GM18526 (cell line): Measurements from ENCODE around the gene ISM1.

Experiments used
- POLR2A ChIP-seq: IDR thresholded peaks from 3 replicates; pipeline ENCODE4 v1.6.1; 2011; ENCODE audit not compliant: insufficient read length; ENCODE audit errors: extremely low read depth

ISM1 gene

DNA sequence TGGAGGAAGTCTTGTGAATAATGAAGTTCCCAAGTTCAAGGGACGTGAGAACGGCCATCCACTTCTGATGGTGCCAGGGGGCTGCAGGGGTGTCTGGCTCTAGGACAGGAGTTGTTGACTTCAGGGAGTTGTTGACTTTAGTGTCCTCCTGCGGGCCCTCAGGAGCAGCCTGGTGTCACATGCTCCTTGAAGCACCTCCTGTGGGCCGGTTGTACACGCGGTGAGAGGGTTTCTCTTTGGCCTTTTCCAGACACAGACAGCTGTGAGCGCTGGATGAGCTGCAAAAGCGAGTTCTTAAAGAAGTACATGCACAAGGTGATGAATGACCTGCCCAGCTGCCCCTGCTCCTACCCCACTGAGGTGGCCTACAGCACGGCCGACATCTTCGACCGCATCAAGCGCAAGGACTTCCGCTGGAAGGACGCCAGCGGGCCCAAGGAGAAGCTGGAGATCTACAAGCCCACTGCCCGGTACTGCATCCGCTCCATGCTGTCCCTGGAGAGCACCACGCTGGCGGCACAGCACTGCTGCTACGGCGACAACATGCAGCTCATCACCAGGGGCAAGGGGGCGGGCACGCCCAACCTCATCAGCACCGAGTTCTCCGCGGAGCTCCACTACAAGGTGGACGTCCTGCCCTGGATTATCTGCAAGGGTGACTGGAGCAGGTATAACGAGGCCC is 77.8 kb downstream of the ISM1 start:
- TF ChIP-seq POLR2A: no peak

DNA sequence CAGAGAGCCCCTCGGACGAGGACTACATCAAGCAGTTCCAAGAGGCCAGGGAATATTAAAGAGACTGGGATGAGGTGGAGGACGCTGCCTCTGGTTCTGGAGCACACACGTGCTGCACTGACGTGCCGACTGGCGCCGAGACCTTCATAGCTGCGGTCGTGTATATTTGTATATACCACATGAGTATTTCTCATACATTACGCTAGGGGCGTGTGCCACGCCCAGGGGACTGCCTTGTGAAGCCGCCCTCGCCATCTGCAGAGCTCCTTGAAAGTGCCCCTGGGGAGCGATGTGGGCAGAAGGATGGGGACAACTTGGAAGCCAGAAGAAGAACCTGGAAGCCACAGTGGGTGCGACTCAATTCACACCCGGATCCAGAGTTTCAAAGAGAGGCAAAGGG is 78.3 kb downstream of the ISM1 start:
- TF ChIP-seq POLR2A: no peak

DNA sequence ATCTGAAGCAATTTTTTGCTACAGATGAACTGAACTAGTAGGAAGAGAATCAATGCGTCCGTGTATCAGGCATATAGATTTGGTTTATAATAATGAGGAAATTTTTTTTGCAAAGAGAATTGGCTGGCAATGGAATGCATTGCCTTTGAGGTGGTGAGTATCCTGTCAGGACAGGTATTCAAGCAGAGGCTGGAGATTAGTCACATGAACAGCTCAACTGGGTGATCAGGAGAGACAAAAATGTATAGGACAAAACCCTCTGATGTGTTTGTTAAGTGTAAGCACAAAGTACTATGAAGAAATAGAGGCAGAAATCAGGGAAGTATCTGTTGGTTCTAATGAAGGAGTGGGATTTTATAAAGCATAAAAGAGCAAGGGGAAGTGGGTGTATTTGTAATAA is 80.5 kb downstream of the ISM1 start:
- no peak for TF ChIP-seq POLR2A

DNA sequence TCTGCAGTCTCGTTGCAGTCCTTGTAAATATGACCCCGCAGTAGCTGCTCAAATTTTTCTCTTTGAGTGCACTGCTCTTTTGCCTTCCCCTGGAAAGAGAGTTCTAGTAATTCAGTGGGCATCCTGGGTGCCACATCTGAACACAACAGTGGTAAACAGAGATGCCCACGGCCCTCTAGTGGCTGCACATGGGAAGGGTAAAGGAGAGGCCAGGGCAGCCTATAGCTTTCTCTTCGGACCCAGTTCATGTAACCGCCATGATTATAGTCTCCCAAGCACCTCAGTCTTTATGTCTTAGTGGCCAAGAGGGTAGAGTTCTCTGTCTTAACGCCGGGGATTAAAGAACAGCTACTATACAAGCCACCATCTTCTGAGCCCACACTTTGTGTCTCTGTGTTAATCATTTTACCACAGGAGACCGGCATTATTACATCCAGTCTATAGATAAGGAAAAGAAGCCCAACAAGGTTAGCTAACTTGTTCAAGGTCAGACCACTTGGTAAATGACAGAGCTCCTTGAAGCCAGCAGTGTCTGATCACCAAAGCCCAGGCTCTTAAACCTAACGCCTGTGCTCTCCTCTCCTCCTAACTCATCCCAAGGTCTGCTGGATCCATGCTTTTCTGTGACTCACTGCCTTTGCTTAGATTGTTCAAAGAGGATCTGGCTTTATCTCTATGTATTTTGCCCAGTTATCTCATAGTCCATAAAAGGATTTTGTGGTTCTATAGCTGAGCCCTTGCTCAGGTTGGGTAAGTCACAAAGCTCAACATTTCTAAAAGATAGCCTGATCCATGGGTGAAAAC is 81.8 kb downstream of the ISM1 start:
- TF ChIP-seq POLR2A: no peak

DNA sequence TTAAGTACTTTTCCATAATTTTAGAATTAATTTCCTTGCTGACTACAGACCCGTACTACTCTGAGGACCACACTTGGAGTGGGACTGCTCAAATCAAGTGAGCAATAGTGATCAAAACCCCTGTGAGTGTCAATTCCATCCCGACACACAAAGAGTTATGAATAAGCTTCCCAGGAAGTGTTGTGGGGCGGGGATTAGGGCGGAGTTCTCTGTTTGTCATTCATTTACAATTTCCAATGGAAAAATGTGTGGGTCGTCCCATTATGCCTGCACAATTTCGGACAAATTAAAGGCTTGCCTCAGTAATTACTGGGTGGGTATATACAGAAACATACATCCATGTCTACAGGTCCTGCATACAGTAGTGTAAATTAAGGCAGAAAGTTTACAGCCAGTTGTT is 84.2 kb downstream of the ISM1 start:
- TF ChIP-seq POLR2A: no peak

DNA sequence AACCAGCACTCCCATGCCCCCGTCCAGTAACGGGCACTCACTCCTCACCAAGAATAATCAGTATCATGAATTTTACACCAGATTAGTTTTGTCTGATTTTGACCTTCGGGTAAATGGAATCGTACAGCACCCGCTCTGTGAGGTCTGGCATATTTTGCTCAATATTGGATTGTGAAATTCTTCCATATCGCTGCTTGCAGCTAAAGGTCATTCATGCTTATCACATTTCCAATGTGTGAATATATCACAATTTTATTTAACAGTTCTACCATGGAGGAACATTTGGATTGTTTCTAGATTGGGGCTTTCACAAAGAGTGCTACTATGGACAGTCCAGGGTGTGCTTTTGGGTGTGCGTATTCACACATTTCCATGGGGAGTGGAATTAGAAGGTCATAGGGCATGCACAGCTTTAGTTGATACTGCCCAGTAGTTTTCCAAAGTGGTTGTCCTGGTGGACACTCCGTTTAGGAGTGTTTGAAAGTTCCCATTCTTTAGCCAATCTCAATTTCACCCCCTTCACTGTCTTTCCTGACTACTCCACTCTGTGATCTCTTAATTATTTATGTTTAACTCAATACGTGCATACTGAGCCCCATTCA is 86.6 kb downstream of the ISM1 start:
- no peak for TF ChIP-seq POLR2A

DNA sequence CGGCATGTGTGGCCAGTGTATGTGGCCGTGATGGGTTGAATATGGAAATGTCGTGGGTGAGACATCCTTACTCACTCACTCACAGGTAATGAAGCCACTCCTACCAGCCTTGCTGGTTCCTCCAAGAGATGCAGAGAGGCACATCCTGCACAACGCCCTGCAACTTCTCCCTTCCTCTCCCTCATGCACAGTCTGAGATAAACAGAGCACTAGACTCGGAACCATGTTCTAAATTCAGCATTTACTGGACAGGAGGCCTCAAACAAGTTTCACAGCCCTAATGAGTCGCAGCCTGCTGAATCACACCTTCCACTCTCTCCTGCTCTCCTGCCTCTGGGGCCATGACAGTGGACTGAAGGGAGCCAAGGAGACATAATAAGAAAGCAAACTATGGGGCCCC is 91.2 kb downstream of the ISM1 start:
- TF ChIP-seq POLR2A: no peak

DNA sequence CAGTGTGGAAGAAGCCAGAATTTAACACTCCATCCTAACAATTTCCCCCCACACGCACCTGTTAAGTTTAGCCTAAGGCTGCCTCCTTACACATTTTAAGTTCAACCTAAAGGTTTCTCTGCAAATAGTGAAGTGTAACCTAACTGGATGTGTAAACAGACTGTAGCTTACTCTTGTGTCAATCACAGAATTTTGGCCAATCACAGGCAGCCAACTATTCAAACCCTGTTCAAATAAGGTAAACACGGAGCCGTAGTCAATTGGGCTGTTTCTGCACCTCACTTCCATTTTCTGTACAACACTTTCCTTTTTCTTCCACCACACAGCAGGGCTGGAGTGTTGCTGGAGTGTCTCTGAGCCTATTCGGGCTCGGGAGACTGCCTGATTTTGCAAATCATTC is 92.1 kb downstream of the ISM1 start:
- no peak for TF ChIP-seq POLR2A

DNA sequence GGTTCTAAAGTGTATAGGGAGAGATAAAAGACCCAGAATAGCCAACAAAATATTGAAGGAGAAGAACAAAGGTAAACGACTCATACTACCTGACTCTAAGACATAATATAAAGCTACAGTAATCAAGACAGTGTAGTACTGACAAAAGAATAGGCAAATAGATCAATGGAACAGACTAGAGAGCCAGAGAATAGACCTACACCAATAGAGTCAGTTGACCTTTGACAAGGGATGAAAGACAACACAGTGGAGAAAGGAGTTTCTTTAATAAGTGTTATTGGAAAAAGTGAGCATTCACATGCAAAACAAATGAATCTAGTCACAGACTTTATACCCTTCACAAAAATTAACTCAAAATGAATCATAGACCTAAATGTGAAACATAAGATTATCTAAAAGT is 96.4 kb downstream of the ISM1 start:
- no peak for TF ChIP-seq POLR2A

DNA sequence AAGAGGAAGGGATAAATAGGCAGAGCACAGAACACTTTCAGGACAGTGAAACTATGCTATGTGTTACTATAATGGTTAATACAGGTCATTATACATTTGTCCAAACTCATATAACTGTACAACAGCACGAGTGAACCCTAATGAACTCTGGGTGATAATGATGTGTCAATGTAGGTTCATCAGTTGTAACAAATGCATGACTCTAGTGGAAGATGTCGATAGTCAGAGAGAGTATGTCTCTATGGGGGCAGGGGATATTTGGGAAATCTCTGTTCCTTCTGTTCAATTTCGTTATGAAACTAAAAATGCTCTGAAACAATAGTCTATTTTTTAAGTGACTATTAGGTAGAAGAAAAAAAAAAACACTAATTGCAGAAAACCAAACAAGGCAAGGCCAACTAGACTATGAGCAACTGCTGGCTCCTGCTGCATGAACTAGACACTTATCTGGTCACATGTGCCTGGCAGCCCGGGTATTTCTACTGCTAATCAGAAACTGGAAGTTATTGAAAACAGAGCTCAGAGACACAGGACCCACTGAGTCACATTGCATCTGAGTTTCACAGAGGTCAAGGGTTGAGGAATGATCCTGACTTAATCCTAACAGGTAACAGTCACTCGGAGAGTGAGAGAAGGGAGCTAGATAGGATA is 97.9 kb downstream of the ISM1 start:
- no peak for TF ChIP-seq POLR2A

DNA sequence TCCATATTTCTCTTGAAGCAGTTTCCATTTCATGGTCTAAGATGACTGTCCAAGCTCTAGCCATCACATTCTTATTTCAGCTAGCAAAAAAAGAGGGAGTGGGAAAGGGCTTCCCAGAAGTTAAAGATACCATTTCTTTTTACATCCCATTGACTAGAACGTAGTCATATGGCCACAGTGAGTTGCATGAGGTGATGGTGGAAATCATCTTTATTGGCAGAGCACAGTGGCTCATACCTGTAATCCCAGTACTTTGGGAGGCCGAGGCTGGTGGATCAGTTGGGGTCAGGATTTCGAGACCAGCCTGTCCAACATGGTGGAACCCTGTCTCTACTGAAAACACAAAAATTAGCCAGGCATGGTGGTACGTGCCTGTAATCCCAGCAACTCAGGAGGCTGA is 99.6 kb downstream of the ISM1 start:
- no peak for TF ChIP-seq POLR2A

DNA sequence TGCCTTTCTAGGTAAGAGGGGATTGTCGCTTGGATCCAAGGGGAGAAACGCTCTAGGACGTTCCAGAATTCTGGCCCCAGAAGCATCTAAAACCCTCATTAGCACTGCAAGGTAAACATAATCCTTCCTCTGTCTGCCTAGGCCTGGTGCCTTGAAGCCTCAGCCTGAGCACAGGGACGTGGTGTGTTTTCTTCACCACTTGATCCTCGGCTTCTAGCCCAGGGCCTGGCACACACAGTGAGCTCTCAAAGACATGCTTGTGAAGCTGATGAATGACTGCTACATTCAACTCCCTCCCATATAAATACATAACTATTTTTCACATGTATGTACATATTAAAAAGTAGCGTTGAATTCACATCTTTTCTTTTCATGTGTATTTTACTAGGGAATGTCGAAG is 100.3 kb downstream of the ISM1 start:
- TF ChIP-seq POLR2A: no peak

DNA sequence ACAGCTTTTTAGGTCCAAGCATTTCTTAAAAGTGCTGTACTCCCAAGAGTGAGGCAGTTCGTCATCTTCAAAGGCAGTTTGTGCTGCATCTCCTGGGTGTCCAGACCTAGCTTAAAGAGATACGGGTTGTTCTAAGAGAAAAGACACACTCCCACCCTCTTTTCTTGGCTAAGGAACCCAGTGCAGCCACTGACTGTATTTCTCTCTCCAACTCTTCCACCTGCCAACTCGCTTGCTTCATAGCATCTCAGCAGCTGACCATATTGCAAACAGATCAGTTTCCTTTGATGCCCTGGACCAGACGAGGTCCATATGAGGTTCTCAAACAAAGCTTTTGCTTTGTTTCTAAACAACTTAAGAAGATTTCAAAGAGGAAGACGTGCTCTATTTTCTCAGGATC is 101.1 kb downstream of the ISM1 start:
- no peak for TF ChIP-seq POLR2A

DNA sequence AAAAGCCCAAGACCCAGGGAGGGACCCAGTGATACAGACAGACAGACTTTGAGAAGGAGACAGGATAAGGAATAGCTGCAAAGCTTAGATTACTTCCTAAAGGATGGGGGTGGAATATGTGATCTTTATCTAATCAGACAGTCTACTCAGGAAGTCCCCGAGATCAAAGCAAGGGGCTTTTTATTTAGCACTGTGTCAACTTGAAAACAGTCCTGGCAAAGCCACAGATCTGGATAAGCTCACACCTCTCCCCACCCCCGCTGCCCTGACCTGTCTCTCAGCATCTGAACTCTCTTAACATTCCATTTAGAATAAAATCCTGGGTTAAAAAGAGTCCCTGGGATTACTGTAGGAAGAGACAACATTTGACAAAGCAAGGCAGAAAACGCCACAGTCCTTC is 101.5 kb downstream of the ISM1 start:
- no peak for TF ChIP-seq POLR2A

DNA sequence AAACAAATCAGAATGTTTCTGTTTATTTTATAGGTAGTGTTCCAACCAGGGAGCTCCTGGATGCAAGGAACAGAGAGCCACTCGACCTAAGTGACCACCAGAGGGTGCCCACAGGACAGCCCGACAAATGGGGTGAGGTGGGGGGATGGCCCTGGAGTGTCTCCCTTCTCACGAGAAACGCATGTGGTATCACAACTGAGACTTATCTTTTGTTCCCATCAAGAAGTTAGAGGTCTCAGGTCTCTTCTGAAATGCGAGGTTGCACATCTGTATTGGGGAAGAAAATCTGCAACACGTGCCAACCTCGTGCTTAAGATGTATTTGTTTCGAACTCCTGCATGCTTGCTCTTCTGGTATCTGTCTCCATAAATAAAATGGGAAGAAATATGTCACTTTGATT is 104.0 kb downstream of the ISM1 start:
- no peak for TF ChIP-seq POLR2A

DNA sequence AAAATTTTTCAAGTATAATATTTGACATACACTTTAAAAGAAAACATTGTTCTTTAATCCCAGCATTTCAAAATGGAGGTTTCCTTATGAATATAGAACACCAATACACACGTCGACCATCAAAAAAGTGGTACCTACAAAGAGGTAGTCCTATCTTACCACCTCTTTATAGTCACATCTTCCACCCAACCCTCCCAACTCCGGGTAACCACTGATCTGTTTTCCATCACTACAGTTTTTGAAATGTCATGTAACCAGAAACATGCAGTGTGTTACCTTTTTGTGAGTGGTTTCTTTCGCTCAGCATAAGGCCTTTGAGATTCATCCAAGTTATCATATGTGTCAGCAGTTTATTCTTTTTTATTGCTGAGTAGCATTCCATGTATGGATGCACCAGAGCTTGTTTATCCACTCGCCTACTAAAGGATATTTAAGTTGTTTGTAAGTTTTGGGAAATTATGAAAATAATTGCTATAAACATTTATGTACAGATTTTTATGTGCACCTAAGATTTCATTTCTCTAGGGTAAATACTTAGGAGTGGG is 104.8 kb downstream of the ISM1 start:
- no peak for TF ChIP-seq POLR2A
